IMR-90 (cell line): ENCODE measurements around the gene MCRIP2. TPM values are rescaled to one million over a fixed set of nuclear protein-coding genes. Genes with fewer than 3 reads are reported as not detected.

ENCODE experiments used
- ATAC-seq: fragments of 200-7000 bp; cut with Tn5 transposase; 2 replicates; pipeline ENCODE4 v1.9.1; 2020; ENCODE audit warnings: low read depth, mild to moderate bottlenecking, moderate library complexity
- BruUV-seq: library from RNA; stranded (reverse); fragments of 400-500 nt; replicated peaks from 2 replicates; lab custom pipeline; 2021; lab: Mats Ljungman, UMichigan
- CTCF ChIA-PET: fragments of 300-600 bp; formaldehyde crosslinking; extraction: SDS; loops from one replicate; lab custom pipeline; 2021; ENCODE audit warnings: antibody characterized with exemption; lab: Yijun Ruan, JAX
- POLR2A ChIA-PET: fragments of 300-600 bp; sonication (Branson Sonifier 250); formaldehyde crosslinking; loops from one replicate; lab custom pipeline; 2022; ENCODE audit warnings: antibody characterized with exemption; ENCODE audit not compliant: unreplicated experiment; lab: Charles Lee
- DNase-seq: peaks from one replicate; pipeline ENCODE4 v3.0.0; 2013
- H2AFZ ChIP-seq: replicated peaks from 2 replicates; pipeline ENCODE3; 2013; ENCODE audit warnings: low read length, mild to moderate bottlenecking; ENCODE audit not compliant: poor library complexity
- H2AK5ac ChIP-seq: 2 replicates; pipeline ENCODE4 v1.6.1; 2013; ENCODE audit warnings: low read depth, low read length, inconsistent platforms
- H2AK9ac ChIP-seq: replicated peaks from 2 replicates; pipeline ENCODE3; 2013; ENCODE audit warnings: mild to moderate bottlenecking, low read depth, low read length, moderate library complexity; ENCODE audit not compliant: poor library complexity
- H2BK120ac ChIP-seq: 2 replicates; pipeline ENCODE4 v1.6.1; 2013; ENCODE audit warnings: low read depth, low read length, inconsistent platforms
- H2BK15ac ChIP-seq: 3 replicates; pipeline ENCODE4 v1.6.1; 2013; ENCODE audit warnings: low read depth, low read length, inconsistent platforms
- H2BK20ac ChIP-seq: 2 replicates; pipeline ENCODE4 v1.6.1; 2013; ENCODE audit warnings: low read depth, mild to moderate bottlenecking, inconsistent platforms, low read length, moderate library complexity
- H2BK5ac ChIP-seq: 2 replicates; pipeline ENCODE4 v1.6.1; 2013; ENCODE audit warnings: mild to moderate bottlenecking, low read depth, low read length, inconsistent platforms; ENCODE audit not compliant: poor library complexity, severe bottlenecking
- H3K14ac ChIP-seq: replicated peaks from 2 replicates; pipeline ENCODE4 v1.6.1; 2013; ENCODE audit warnings: low read depth, low read length, inconsistent platforms
- H3K18ac ChIP-seq: 2 replicates; pipeline ENCODE4 v1.6.1; 2013; ENCODE audit warnings: low read depth, low read length, control low read depth
- H3K23ac ChIP-seq: 2 replicates; pipeline ENCODE4 v1.6.1; 2013; ENCODE audit warnings: low read depth, low read length, inconsistent platforms
- H3K27ac ChIP-seq: 2 replicates; pipeline ENCODE4 v1.5.1; 2013; ENCODE audit warnings: mild to moderate bottlenecking, control low read depth, low read length; ENCODE audit not compliant: insufficient read depth
- H3K27me3 ChIP-seq: 2 replicates; pipeline ENCODE4 v1.6.1; 2013; ENCODE audit warnings: low read length; ENCODE audit not compliant: control insufficient read depth, insufficient read depth
- H3K36me3 ChIP-seq: 2 replicates; pipeline ENCODE4 v1.6.1; 2013; ENCODE audit warnings: low read length, mixed read lengths; ENCODE audit not compliant: control insufficient read depth, insufficient read depth
- H3K4ac ChIP-seq: 2 replicates; pipeline ENCODE4 v1.6.1; 2013; ENCODE audit warnings: low read depth, low read length, inconsistent platforms
- H3K4me1 ChIP-seq: 2 replicates; pipeline ENCODE4 v1.6.1; 2013; ENCODE audit warnings: low read length, mixed read lengths; ENCODE audit not compliant: control insufficient read depth, insufficient read depth
- H3K4me2 ChIP-seq: 2 replicates; pipeline ENCODE4 v1.6.1; 2013; ENCODE audit warnings: low read depth, mild to moderate bottlenecking, control low read depth, low read length, moderate library complexity
- H3K4me3 ChIP-seq: 2 replicates; pipeline ENCODE4 v1.5.1; 2013; ENCODE audit warnings: low read depth, mild to moderate bottlenecking, control low read depth, low read length, moderate library complexity; ENCODE audit not compliant: insufficient read depth
- H3K56ac ChIP-seq: 2 replicates; pipeline ENCODE4 v1.6.1; 2013; ENCODE audit warnings: low read length, inconsistent platforms; ENCODE audit not compliant: insufficient read depth; ENCODE audit errors: extremely low read depth
- H3K79me1 ChIP-seq, 2 experiments: 2 replicates each; pipeline ENCODE4 v1.6.1; 2013; ENCODE audit warnings: low read length in 2 of 2, inconsistent platforms in 1 of 2, low read depth in 1 of 2
- H3K9ac ChIP-seq: 2 replicates; pipeline ENCODE4 v1.6.1; 2013; ENCODE audit warnings: low read depth, low read length, control low read depth
- H3K9me1 ChIP-seq: 2 replicates; pipeline ENCODE4 v1.6.1; 2013; ENCODE audit warnings: low read length, inconsistent platforms; ENCODE audit not compliant: insufficient read depth
- H3K9me3 ChIP-seq: 2 replicates; pipeline ENCODE4 v1.6.1; 2013; ENCODE audit warnings: low read length; ENCODE audit not compliant: control insufficient read depth, insufficient read depth
- H4K20me1 ChIP-seq: 2 replicates; pipeline ENCODE4 v1.6.1; 2013; ENCODE audit warnings: low read length, inconsistent platforms; ENCODE audit not compliant: insufficient read depth
- H4K5ac ChIP-seq: 2 replicates; pipeline ENCODE4 v1.6.1; 2013; ENCODE audit warnings: mild to moderate bottlenecking, low read depth, low read length, control low read depth
- H4K8ac ChIP-seq, 2 experiments: 2 replicates each; pipeline ENCODE4 v1.6.1; 2013; ENCODE audit warnings: low read depth in 2 of 2, low read length in 2 of 2, control low read depth in 1 of 2, inconsistent platforms in 1 of 2
- H4K91ac ChIP-seq: 2 replicates; pipeline ENCODE4 v1.6.1; 2013; ENCODE audit warnings: low read depth, low read length, inconsistent platforms; ENCODE audit not compliant: insufficient read depth
- BHLHE40 ChIP-seq: fragments of 150-350 bp; IDR thresholded peaks from 2 replicates; pipeline ENCODE4 v1.6.1; 2016; ENCODE audit warnings: mild to moderate bottlenecking, low read depth, low read length
- CEBPB ChIP-seq: IDR thresholded peaks from 2 replicates; pipeline ENCODE4 v1.6.1; 2012; ENCODE audit warnings: low read depth, low read length, improper control_type of control experiment
- CHD1 ChIP-seq: IDR thresholded peaks from 2 replicates; pipeline ENCODE4 v1.6.1; 2012; ENCODE audit warnings: low read depth, low read length, improper control_type of control experiment
- CTCF ChIP-seq: conservative IDR thresholded peaks from 2 replicates; pipeline ENCODE4 v1.5.1; 2012; ENCODE audit warnings: mild to moderate bottlenecking, low read depth, low read length, improper control_type of control experiment
- ELK1 ChIP-seq: fragments of 150-350 bp; IDR thresholded peaks from 2 replicates; pipeline ENCODE4 v1.6.1; 2016; ENCODE audit warnings: low read depth, mild to moderate bottlenecking, low read length, moderate library complexity, borderline replicate concordance
- FOS ChIP-seq: fragments of 150-350 bp; IDR thresholded peaks from 2 replicates; pipeline ENCODE4 v1.6.1; 2016; ENCODE audit warnings: low read depth, low read length
- MAFK ChIP-seq: IDR thresholded peaks from 2 replicates; pipeline ENCODE4 v1.6.1; 2012; ENCODE audit warnings: low read depth, low read length, improper control_type of control experiment
- MAZ ChIP-seq: IDR thresholded peaks from 2 replicates; pipeline ENCODE4 v1.6.1; 2012; ENCODE audit warnings: low read depth, mild to moderate bottlenecking, low read length, improper control_type of control experiment, moderate library complexity, borderline replicate concordance
- MXI1 ChIP-seq: IDR thresholded peaks from 2 replicates; pipeline ENCODE4 v1.6.1; 2012; ENCODE audit warnings: low read depth, mild to moderate bottlenecking, low read length, moderate library complexity, borderline replicate concordance
- NFE2L2 ChIP-seq: fragments of 150-350 bp; IDR thresholded peaks from 2 replicates; pipeline ENCODE4 v1.6.1; 2016; ENCODE audit warnings: low read depth, mild to moderate bottlenecking, low read length
- POLR2A ChIP-seq: IDR thresholded peaks from 2 replicates; pipeline ENCODE4 v1.6.1; 2012; ENCODE audit warnings: mild to moderate bottlenecking, low read depth, low read length
- RAD21 ChIP-seq: IDR thresholded peaks from 2 replicates; pipeline ENCODE4 v1.6.1; 2012; ENCODE audit warnings: low read length, improper control_type of control experiment
- RCOR1 ChIP-seq: IDR thresholded peaks from 2 replicates; pipeline ENCODE4 v1.6.1; 2012; ENCODE audit warnings: mild to moderate bottlenecking, low read length, improper control_type of control experiment; ENCODE audit not compliant: insufficient replicate concordance
- RFX5 ChIP-seq: IDR thresholded peaks from 2 replicates; pipeline ENCODE4 v1.8.0; 2012; ENCODE audit warnings: low read depth, mild to moderate bottlenecking, low read length, moderate library complexity
- SMC3 ChIP-seq: fragments of 150-350 bp; IDR thresholded peaks from 2 replicates; pipeline ENCODE4 v1.6.1; 2016; ENCODE audit warnings: low read depth, mild to moderate bottlenecking, antibody characterized with exemption, low read length, moderate library complexity
- WGBS, 2 experiments: methylation state at CpG; one replicate each; pipeline versions ENCODE4 v1.1.5 to v1.1.7; 2013; ENCODE audit warnings: missing lambda C conversion rate in 2 of 2; ENCODE audit not compliant: insufficient read length in 1 of 2; ENCODE audit errors: extremely low coverage in 2 of 2; 5-methylcytosine and 5-hydroxymethylcytosine counted together
- dilution Hi-C: fragments of 300-500 bp; cut with HindIII; formaldehyde crosslinking; loops from one replicate; pipeline ENCODE4 v1.14.3; 2018; ENCODE audit warnings: low sequenced_read_pairs; ENCODE audit not compliant: unreplicated experiment
- in situ Hi-C: fragments of 300-500 bp; cut with MboI; formaldehyde crosslinking; loops from 3 replicates; pipeline ENCODE4 v1.14.3; 2019; ENCODE audit warnings: low sequenced_read_pairs, inconsistent platforms, mixed read lengths
- intact Hi-C: fragments of 100-400 bp; cut with micrococcal nuclease; formaldehyde crosslinking; loops from 2 replicates; pipeline ENCODE4 v1.10.0; 2022
- polyA plus RNA-seq, 3 experiments: library from polyadenylated mRNA; depleted of rRNA; stranded (reverse); fragments of >200 nt; gene quantifications; 2 replicates each; pipeline ENCODE4 v1.2.3, GENCODE V29; 2012; ENCODE audit warnings: low replicate concordance in 1 of 3
- total RNA-seq: library from RNA; depleted of rRNA; stranded (reverse); fragments of >200 nt; gene quantifications from 2 replicates; pipeline ENCODE4 v1.2.3, GENCODE V29; 2012
- TF ChIP-seq, protein P1 (sequence below): fragments of 150-350 bp; IDR thresholded peaks from 2 replicates; pipeline ENCODE4 v1.6.1; 2017; ENCODE audit warnings: mild to moderate bottlenecking, antibody characterized with exemption, low read length, low read depth

Gene MCRIP2
- total and polyA plus RNA-seq, 2 of the 4 experiments (the other 2 are of a cell fraction) = 6.3 to 19.6 TPM

DNA sequence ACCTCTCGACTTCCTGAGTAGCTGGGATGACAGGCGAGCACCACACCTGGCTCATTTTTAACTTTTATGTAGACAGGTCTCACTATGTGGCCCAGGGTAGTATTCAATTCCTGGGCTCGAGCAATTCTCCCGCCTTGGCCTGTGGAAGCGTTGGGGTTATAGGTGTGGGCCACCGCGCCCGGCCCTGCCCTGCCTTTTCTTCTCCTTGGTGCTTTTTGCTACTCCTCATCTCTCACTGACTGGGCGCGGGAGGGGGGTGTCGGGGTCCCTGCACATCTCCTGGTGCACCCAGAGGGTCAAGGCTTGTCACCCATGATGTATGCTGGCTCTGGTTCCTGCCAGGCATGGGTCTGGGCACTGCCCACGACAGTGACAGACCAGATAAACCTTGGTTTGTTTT lies 2.9 kb downstream of the MCRIP2 start:
- Histone ChIP-seq H3K9me3 (no peaks in the 10 kb centered on the region), H4K20me1 (no peaks in the 10 kb centered on the region; the same call in 1 of the 2 replicates), H3K4me2 (no peak overlapping the region), H3K56ac (no peak overlapping the region), H2BK120ac (no peak overlapping the region), H2AK5ac (no peak overlapping the region), H3K18ac (no peak overlapping the region), H4K8ac (no peak overlapping the region), H3K27me3 (no peaks in the 10 kb centered on the region), H3K23ac (no peak overlapping the region), H4K91ac (no peak overlapping the region), H3K27ac (no peak overlapping the region), H3K14ac (no peak overlapping the region), H3K36me3 (no peaks in the 10 kb centered on the region), H3K9ac (no peak overlapping the region), H2BK15ac (no peak overlapping the region), H2AFZ (no peak overlapping the region), H3K79me1 (peaks cover 9 to 54% of the 10 kb centered on the region in 2 experiments; a peak in 3 of 4 replicates), H3K4ac (no peak overlapping the region), H3K9me1 (peaks cover 8% of the 10 kb centered on the region; the same call in 1 of the 2 replicates), H4K5ac (no peak overlapping the region), H2BK20ac (no peak overlapping the region), H2BK5ac (no peak overlapping the region), H3K4me3 (no peak overlapping the region), H3K4me1 (peaks cover 16% of the 10 kb centered on the region), H2AK9ac (no peak overlapping the region)
- no CpG with 5 or more reads among the region's 12 CpGs for WGBS, 2 experiments
- intact Hi-C loops = no loop called here
- DNase-seq (no peak), ATAC-seq (no peak)
- BruUV-seq = no TSS peak
- ChIA-PET POLR2A (interaction anchor here (1.2 kb wide), 1 partner anchor 52 kb away, joined by 20 read pairs; no protein-coding TSS in a partner anchor), CTCF (no interaction called here)
- in situ Hi-C loops = loop anchor here (10.0 kb wide), 1 partner anchor 250 kb away; the partner anchor contains the start of gene NME4
- dilution Hi-C loops = no loop called here
- no peak for TF ChIP-seq RFX5
- TF ChIP-seq SMC3 = no peak
- TF ChIP-seq NFE2L2 = no peak
- TF ChIP-seq BHLHE40 = no peak
- no peak for TF ChIP-seq RCOR1
- TF ChIP-seq, protein P1, sequence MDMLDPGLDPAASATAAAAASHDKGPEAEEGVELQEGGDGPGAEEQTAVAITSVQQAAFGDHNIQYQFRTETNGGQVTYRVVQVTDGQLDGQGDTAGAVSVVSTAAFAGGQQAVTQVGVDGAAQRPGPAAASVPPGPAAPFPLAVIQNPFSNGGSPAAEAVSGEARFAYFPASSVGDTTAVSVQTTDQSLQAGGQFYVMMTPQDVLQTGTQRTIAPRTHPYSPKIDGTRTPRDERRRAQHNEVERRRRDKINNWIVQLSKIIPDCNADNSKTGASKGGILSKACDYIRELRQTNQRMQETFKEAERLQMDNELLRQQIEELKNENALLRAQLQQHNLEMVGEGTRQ = no peak
- no peak for TF ChIP-seq MAZ
- TF ChIP-seq RAD21 = no peak
- no peak for TF ChIP-seq MAFK
- no peak for TF ChIP-seq CEBPB
- TF ChIP-seq CHD1 = no peak
- TF ChIP-seq FOS = no peak
- TF ChIP-seq MXI1 = no peak
- TF ChIP-seq POLR2A = no peak
- no peak for TF ChIP-seq CTCF
- TF ChIP-seq ELK1 = no peak
